IMR-90 (cell line): ENCODE results near the gene NPL.
A peak's percentile ranks its signal among the peaks of the same experiment; 100 is the strongest.

ENCODE experiments used
- BHLHE40 ChIP-seq: fragments of 150-350 bp; IDR thresholded peaks from 2 replicates; pipeline ENCODE4 v1.6.1; 2016; ENCODE audit warnings: mild to moderate bottlenecking, low read depth, low read length
- CEBPB ChIP-seq: IDR thresholded peaks from 2 replicates; pipeline ENCODE4 v1.6.1; 2012; ENCODE audit warnings: low read depth, low read length, improper control_type of control experiment
- CHD1 ChIP-seq: IDR thresholded peaks from 2 replicates; pipeline ENCODE4 v1.6.1; 2012; ENCODE audit warnings: low read depth, low read length, improper control_type of control experiment
- FOS ChIP-seq: fragments of 150-350 bp; IDR thresholded peaks from 2 replicates; pipeline ENCODE4 v1.6.1; 2016; ENCODE audit warnings: low read depth, low read length
- MAFK ChIP-seq: IDR thresholded peaks from 2 replicates; pipeline ENCODE4 v1.6.1; 2012; ENCODE audit warnings: low read depth, low read length, improper control_type of control experiment
- MAZ ChIP-seq: IDR thresholded peaks from 2 replicates; pipeline ENCODE4 v1.6.1; 2012; ENCODE audit warnings: low read depth, mild to moderate bottlenecking, low read length, improper control_type of control experiment, moderate library complexity, borderline replicate concordance
- MXI1 ChIP-seq: IDR thresholded peaks from 2 replicates; pipeline ENCODE4 v1.6.1; 2012; ENCODE audit warnings: low read depth, mild to moderate bottlenecking, low read length, moderate library complexity, borderline replicate concordance
- NFE2L2 ChIP-seq: fragments of 150-350 bp; IDR thresholded peaks from 2 replicates; pipeline ENCODE4 v1.6.1; 2016; ENCODE audit warnings: low read depth, mild to moderate bottlenecking, low read length
- POLR2A ChIP-seq: IDR thresholded peaks from 2 replicates; pipeline ENCODE4 v1.6.1; 2012; ENCODE audit warnings: mild to moderate bottlenecking, low read depth, low read length
- RAD21 ChIP-seq: IDR thresholded peaks from 2 replicates; pipeline ENCODE4 v1.6.1; 2012; ENCODE audit warnings: low read length, improper control_type of control experiment
- RCOR1 ChIP-seq: IDR thresholded peaks from 2 replicates; pipeline ENCODE4 v1.6.1; 2012; ENCODE audit warnings: mild to moderate bottlenecking, low read length, improper control_type of control experiment; ENCODE audit not compliant: insufficient replicate concordance
- RFX5 ChIP-seq: IDR thresholded peaks from 2 replicates; pipeline ENCODE4 v1.8.0; 2012; ENCODE audit warnings: low read depth, mild to moderate bottlenecking, low read length, moderate library complexity
- TF ChIP-seq, protein P1 (sequence below): conservative IDR thresholded peaks from 2 replicates; pipeline ENCODE4 v1.5.1; 2012; ENCODE audit warnings: mild to moderate bottlenecking, low read depth, low read length, improper control_type of control experiment
- TF ChIP-seq, protein P2 (sequence below): fragments of 150-350 bp; IDR thresholded peaks from 2 replicates; pipeline ENCODE4 v1.6.1; 2017; ENCODE audit warnings: mild to moderate bottlenecking, antibody characterized with exemption, low read length, low read depth

DNA sequence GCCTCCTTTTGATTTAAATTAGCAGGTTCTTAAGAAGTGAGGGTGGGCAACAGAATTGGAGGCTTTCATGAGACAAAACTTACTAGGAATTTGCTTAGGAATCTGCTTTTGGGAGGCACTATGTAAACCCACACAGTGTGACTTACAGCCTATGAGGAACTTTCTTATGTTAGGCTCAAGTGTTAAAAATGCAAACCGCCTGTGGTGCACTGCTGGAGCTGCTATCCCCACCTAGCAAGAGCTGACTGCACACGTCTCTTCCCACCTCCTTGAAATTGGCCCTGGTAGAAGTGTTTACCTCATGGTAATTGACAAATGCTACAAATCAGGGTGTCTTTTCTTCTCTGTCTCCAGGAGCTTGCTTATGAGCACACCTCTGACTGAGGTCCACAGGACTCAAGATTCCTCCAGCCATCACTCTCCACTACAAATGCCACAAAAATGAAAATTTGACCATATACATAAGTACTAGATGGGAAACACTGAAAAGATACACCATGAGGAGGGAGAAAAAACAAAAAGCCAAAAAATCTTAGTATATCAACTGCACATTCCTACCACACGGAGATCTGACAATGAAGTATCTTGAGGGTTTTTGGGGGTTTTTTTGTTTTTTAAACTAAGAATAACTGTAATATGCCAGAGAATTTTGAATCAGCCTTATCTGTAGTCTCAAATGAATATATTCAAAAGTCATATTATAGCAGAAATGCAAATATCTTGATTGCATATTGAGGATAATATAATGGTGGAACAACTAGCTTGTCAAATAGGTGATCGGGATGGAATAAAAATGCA is 18.2 kb upstream of the NPL start:
- TF ChIP-seq, protein P1, sequence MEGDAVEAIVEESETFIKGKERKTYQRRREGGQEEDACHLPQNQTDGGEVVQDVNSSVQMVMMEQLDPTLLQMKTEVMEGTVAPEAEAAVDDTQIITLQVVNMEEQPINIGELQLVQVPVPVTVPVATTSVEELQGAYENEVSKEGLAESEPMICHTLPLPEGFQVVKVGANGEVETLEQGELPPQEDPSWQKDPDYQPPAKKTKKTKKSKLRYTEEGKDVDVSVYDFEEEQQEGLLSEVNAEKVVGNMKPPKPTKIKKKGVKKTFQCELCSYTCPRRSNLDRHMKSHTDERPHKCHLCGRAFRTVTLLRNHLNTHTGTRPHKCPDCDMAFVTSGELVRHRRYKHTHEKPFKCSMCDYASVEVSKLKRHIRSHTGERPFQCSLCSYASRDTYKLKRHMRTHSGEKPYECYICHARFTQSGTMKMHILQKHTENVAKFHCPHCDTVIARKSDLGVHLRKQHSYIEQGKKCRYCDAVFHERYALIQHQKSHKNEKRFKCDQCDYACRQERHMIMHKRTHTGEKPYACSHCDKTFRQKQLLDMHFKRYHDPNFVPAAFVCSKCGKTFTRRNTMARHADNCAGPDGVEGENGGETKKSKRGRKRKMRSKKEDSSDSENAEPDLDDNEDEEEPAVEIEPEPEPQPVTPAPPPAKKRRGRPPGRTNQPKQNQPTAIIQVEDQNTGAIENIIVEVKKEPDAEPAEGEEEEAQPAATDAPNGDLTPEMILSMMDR, result 0 out of 2 replicates have a peak, but pooled peaks have one; percentile 17
- TF ChIP-seq MXI1 (no peak), RAD21 (no peak), POLR2A (no peak), FOS (no peak), RCOR1 (no peak), RFX5 (no peak), CEBPB (no peak), NFE2L2 (no peak), CHD1 (no peak), BHLHE40 (no peak), MAFK (no peak), MAZ (no peak)
- TF ChIP-seq, protein P2, sequence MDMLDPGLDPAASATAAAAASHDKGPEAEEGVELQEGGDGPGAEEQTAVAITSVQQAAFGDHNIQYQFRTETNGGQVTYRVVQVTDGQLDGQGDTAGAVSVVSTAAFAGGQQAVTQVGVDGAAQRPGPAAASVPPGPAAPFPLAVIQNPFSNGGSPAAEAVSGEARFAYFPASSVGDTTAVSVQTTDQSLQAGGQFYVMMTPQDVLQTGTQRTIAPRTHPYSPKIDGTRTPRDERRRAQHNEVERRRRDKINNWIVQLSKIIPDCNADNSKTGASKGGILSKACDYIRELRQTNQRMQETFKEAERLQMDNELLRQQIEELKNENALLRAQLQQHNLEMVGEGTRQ, result no peak
